Ectodermal cell (in vitro differentiated cells): ENCODE data around the gene PIGN.

Experiments used
- H3K27ac ChIP-seq: 2 replicates; pipeline ENCODE4 v1.7.0; 2013; ENCODE audit warnings: mild to moderate bottlenecking, low read depth, low read length; ENCODE audit not compliant: insufficient read depth, poor library complexity, severe bottlenecking
- H3K27me3 ChIP-seq: 2 replicates; pipeline ENCODE4 v1.7.0; 2013; ENCODE audit warnings: mild to moderate bottlenecking, low read length; ENCODE audit not compliant: insufficient read depth, control insufficient read depth, poor library complexity, severe bottlenecking
- H3K36me3 ChIP-seq: one replicate; pipeline ENCODE4 v1.7.0; 2013; ENCODE audit warnings: low read length; ENCODE audit not compliant: control insufficient read depth, insufficient read depth
- H3K4me1 ChIP-seq: one replicate; pipeline ENCODE4 v1.7.0; 2013; ENCODE audit warnings: low read length; ENCODE audit not compliant: control insufficient read depth, insufficient read depth
- H3K4me3 ChIP-seq: 2 replicates; pipeline ENCODE4 v1.7.0; 2013; ENCODE audit warnings: low read depth, low read length, control low read depth; ENCODE audit not compliant: insufficient read depth
- H3K9me3 ChIP-seq: 2 replicates; pipeline ENCODE4 v1.7.0; 2013; ENCODE audit warnings: mild to moderate bottlenecking, low read length, moderate library complexity; ENCODE audit not compliant: control insufficient read depth
- WGBS, 2 experiments: methylation state at CpG; one replicate each; pipeline ENCODE4 v1.1.7; 2013; ENCODE audit warnings: missing lambda C conversion rate in 2 of 2; 5-methylcytosine and 5-hydroxymethylcytosine counted together

The PIGN gene

DNA sequence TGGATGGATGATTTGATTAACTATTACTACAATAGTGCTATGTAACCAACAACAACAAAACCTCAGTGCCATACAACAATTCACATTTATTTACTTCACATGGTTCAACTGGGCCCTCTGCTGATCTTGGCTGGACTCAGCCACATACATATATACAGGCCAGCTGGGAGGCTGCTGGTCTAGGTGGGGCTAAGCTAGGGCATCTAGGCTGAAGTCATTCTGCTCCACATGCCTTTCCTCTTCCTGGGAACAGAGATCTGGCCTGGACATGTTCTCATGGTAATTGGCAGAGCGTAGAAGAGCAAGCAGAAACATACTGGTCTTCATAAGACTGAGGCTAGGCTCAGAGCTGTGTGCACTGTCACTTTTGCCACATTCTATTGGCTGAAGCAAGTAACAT lies 191.2 kb downstream of the PIGN start:
- Histone ChIP-seq H3K36me3 (no peaks in the 10 kb centered on the region), H3K27ac (no peak overlapping the region), H3K4me1 (no peaks in the 10 kb centered on the region), H3K4me3 (no peak overlapping the region), H3K9me3 (no peaks in the 10 kb centered on the region), H3K27me3 (no peaks in the 10 kb centered on the region)
- 89 to 97% methylated on average over 1 of the region's 1 CpG for WGBS, 2 experiments

DNA sequence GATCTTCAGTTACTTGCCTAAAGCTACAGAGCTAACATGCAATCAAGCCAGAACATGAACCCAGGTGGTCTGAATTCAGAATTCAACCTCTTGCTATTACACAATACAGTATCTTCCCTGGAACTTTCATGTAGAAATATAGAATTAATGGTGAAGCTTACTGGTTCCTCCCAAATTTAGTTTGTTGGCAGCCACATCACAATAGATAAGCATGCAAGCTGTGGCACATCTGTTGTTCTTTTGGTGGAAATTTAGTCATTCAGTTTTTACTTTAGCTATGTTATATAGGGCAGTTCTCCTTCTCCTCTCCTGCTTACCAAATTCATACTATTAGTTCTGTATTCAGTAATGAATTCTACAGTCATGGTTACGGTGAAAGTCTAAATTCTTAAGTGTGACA lies 193.0 kb downstream of the PIGN start:
- Histone ChIP-seq H3K36me3 (no peaks in the 10 kb centered on the region), H3K9me3 (no peaks in the 10 kb centered on the region), H3K4me1 (no peaks in the 10 kb centered on the region), H3K27ac (no peak overlapping the region), H3K27me3 (no peaks in the 10 kb centered on the region), H3K4me3 (no peak overlapping the region)
- WGBS, 2 experiments: 83 to 96% methylated on average over 1 of the region's 1 CpG

DNA sequence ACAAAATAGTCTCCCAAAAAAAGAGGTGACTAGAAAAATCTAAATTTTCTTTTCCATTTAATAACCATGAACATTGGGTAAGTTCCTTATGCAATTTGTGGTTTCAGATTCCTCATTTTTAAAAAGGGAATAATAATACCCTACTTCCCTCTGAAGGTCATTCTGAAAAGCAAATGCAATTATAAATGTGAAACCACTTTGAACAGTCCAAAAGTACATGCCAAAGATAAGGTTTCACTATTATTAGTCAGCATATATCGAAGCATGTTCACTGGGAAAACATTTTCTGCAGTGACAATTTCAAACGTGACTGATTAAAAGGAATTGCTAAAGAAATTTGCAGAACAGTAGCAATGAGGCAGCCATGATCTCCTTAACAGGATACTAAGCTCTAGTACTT lies 193.9 kb downstream of the PIGN start:
- H3K27me3 ChIP-seq: no peaks in the 10 kb centered on the region
- WGBS, 2 experiments: 89 to 94% methylated on average over 2 of the region's 2 CpGs
- no peaks in the 10 kb centered on the region for H3K9me3 ChIP-seq
- H3K36me3 ChIP-seq: no peaks in the 10 kb centered on the region
- no peak overlapping the region for H3K4me3 ChIP-seq
- no peaks in the 10 kb centered on the region for H3K4me1 ChIP-seq
- no peak overlapping the region for H3K27ac ChIP-seq

DNA sequence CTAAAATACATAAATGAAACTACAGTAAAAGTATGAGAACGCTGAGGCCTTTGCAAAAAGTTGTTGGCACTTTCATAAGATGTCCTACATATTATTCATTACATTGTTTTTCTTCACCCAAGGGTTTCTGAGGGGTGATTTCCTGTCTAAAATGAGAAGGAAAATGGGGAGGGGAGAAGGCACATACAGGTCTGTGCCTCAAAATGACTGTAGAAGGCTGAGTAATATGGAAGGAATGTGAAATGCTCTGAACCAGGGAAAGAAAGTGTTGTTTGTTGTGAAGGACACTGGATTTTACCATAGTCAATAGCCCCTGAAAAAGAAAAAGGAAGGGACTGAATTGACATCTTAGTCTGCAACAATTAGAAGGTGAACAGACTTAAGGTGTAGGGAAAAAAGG lies 194.6 kb downstream of the PIGN start:
- WGBS, 2 experiments: no CpG with 5 or more reads among the region's 1 CpG
- Histone ChIP-seq H3K9me3 (no peaks in the 10 kb centered on the region), H3K4me3 (no peak overlapping the region), H3K36me3 (no peaks in the 10 kb centered on the region), H3K27me3 (no peaks in the 10 kb centered on the region), H3K4me1 (no peaks in the 10 kb centered on the region), H3K27ac (no peak overlapping the region)

DNA sequence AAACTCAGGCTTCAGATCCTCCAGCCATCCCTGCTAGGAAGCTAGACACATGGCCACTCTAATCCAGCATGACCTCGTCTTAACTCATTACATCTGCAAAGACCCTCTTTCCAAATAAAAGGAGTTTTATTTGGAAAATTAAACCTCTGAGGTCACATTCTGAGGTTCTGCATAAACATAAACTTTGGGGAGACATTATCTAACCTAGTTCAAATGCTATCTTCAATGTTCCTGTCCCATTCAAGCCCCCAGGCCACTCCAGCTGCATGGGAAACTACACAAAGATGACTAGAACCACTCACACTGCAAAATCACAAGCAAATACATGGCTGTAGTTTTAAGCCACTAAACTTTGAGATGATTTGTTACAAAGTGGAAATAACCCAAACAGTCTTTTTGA lies 195.0 kb downstream of the PIGN start:
- Histone ChIP-seq H3K27ac (no peak overlapping the region), H3K4me1 (no peaks in the 10 kb centered on the region), H3K4me3 (no peak overlapping the region), H3K9me3 (no peaks in the 10 kb centered on the region), H3K27me3 (no peaks in the 10 kb centered on the region), H3K36me3 (no peaks in the 10 kb centered on the region)
- WGBS, 2 experiments: 88 to 89% methylated on average over 1 of the region's 1 CpG

DNA sequence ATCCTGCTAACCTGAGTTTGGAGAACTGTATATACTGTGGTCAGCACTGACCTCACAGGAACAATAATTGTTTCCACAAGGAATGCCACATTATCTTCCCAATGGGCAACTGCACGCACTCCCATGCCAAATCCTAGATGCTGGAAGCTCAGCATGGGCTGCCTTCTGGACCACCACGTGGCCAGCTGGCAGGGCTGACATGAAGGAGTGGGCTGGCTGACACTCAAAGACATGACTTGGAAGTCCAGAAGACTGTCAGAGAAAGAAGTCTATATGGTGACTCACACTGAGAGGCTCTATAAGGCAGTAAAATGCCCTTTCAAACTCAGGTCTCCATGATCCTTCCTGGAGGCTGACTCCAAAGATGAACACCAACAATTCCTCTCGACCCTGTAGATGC lies 195.7 kb downstream of the PIGN start:
- H3K27me3 ChIP-seq: no peaks in the 10 kb centered on the region
- no peak overlapping the region for H3K27ac ChIP-seq
- no peak overlapping the region for H3K4me3 ChIP-seq
- WGBS, 2 experiments: 88 to 95% methylated on average over 3 of the region's 3 CpGs
- no peaks in the 10 kb centered on the region for H3K4me1 ChIP-seq
- H3K9me3 ChIP-seq: no peaks in the 10 kb centered on the region
- H3K36me3 ChIP-seq: no peaks in the 10 kb centered on the region
